ENCODE measurements around the gene SPOCK3. TPM values are rescaled to one million over a fixed set of nuclear protein-coding genes. Genes with fewer than 3 reads are reported as not detected.
"Not testable (repeated sequence)": the region's sequence is repeated elsewhere in the genome, so short reads cannot be mapped to it uniquely, and the experiment has no call there.

Gene SPOCK3
- polyA plus RNA-seq (ENCODE audit: low read depth in 6 of 6) = not detected

- no peak for DNase-seq
Measured at GRCh38 chr4:167234316-167234881, at the start of gene SPOCK3. SPOCK3 (minus strand) TSS chr4:167234494.

DNA sequence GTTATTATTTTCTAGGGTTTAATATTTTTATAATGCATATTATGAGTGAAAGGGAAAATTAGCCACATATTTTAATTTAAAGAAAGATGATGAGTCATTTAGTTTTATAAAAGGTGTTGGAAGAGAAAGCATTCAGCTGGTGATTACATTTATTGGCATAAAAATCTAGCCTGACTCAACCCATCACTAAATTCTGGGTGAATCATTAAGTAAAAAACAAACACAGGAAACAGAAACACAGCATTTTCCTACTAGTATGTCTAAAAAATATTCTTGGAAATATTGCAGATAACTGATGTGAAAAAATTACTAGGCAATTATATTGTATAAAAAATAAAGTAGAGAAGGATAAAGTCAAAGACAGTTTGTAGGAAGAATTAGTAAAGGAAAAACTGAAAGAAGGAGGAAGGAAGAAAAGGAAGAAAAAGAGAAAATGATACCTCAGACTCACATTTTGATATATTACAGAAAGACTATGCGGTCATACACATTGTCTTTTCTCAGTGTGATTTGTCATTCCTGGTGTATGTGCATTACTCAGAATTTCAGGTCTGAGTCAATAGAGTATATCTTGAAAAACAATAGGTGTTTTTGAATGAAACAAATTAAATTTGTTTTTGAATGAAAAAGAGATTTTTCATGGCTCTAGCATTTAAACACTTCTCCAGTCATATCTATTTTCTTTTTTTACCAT lies 48.0 kb upstream of the SPOCK3 start:
- H3K9me3 Mint-ChIP-seq = peaks cover 2 to 18% (median 10%) of the 10 kb centered on the region in 7 donors
- H3K4me1 Mint-ChIP-seq = no peaks in the 10 kb centered on the region
- no peaks in the 10 kb centered on the region for H3K36me3 Mint-ChIP-seq
- no peaks in the 10 kb centered on the region for H3K27me3 Mint-ChIP-seq
- DNase-seq (no peak), ATAC-seq (ENCODE audit: low read depth in 2 of 2) (no peak)
- no peak overlapping the region for H3K27ac Mint-ChIP-seq
- H3K4me3 Mint-ChIP-seq = no peak overlapping the region

More at GRCh38 chr4:167234316-167234881, at the start of gene SPOCK3:
- Mint-ChIP-seq H3K36me3 (no peaks in the 10 kb centered on the region), H3K27ac (peak within 1 kb of the TSS in 1 of 6 donors; percentile 74), H3K4me3 (peak within 1 kb of the TSS in 6 of 8 donors; percentile 5 to 76 (median 54)), H3K27me3 (peaks cover 20 to 47% (median 29%) of the 10 kb centered on the region in 3 donors), H3K9me3 (peaks cover 0 to 3% (median 0%) of the 10 kb centered on the region in 7 donors), H3K4me1 (peaks cover 4 to 18% (median 16%) of the 10 kb centered on the region in 3 donors)
- ATAC-seq (ENCODE audit: low read depth in 2 of 2) = no peak

DNA sequence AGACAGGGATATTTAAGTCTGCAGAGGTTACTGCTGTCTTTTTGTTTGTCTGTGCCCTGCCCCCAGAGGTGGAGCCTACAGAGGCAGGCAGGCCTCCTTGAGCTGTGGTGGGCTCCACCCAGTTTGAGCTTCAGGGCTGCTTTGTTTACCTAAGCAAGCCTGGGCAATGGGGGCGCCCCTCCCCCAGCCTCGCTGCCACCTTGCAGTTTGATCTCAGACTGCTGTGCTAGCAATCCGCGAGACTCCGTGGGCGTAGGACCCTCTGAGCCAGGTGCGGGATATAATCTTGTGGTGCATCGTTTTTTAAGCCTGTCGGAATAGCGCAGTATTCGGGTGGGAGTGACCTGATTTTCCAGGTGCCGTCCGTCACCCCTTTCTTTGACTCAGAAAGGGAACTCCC lies 47.3 kb upstream of the SPOCK3 start:
- H3K4me1 Mint-ChIP-seq; H3K36me3 Mint-ChIP-seq; H3K27ac Mint-ChIP-seq; H3K27me3 Mint-ChIP-seq; DNase-seq; ATAC-seq (ENCODE audit: low read depth in 2 of 2); H3K4me3 Mint-ChIP-seq: not testable (repeated sequence)
- peaks cover 0 to 15% (median 7%) of the 10 kb centered on the region in 7 donors for H3K9me3 Mint-ChIP-seq

DNA sequence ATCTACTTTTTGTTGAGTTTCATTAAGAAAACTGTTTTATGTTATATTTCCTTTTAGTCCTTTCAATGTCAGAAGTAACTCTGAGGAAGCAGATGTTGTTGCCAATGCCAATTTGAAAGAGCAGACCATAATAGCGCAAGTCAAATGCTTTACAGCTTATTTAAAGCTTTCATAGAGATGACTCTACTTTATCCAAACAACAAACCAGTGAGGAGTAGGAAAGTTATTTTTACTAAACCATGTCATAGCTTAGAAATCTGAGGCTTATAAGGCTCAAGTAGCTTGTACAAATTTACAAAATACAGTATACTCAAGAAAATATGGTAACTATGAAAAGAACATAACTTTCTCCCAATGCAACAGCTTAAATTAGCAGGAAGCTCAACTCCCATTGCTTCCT lies 40.1 kb upstream of the SPOCK3 start:
- no peak for DNase-seq

DNA sequence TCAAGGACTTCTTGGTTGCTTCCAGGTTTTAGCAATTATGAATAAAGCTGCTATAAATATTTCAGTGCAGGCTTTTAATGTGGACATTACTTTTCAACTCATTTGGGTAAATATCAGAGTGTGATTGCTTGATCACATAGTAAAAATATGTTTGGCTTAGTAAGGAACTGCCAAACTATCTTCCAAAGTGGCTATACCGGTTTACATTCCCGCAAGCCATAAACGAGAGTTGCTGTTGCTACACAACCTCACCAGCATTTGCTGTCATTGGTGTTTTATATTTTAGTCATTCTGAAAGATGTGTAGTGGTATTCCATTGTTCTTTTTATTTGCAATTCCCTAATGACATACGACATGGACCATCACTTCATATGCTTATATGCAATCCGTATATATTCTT lies 30.9 kb upstream of the SPOCK3 start:
- DNase-seq (no peak), ATAC-seq (ENCODE audit: low read depth in 2 of 2) (no peak)
- Mint-ChIP-seq H3K4me3 (no peak overlapping the region), H3K4me1 (no peaks in the 10 kb centered on the region), H3K27me3 (no peaks in the 10 kb centered on the region), H3K27ac (no peak overlapping the region), H3K36me3 (no peaks in the 10 kb centered on the region), H3K9me3 (peaks cover 0 to 4% (median 3%) of the 10 kb centered on the region in 7 donors)

More for the DNA sequence above, 40.1 kb upstream of the SPOCK3 start:
- no peaks in the 10 kb centered on the region for H3K27me3 Mint-ChIP-seq
- no peak overlapping the region for H3K4me3 Mint-ChIP-seq
- H3K36me3 Mint-ChIP-seq = no peaks in the 10 kb centered on the region
- no peaks in the 10 kb centered on the region for H3K4me1 Mint-ChIP-seq
- H3K27ac Mint-ChIP-seq = no peak overlapping the region
- ATAC-seq (ENCODE audit: low read depth in 2 of 2) = no peak
- peaks cover 0 to 9% (median 6%) of the 10 kb centered on the region in 7 donors for H3K9me3 Mint-ChIP-seq

- peaks cover 0 to 8% of the 10 kb centered on the region in 2 donors for H3K36me3 Mint-ChIP-seq
- H3K27ac Mint-ChIP-seq = no peak overlapping the region
- DNase-seq (no peak), ATAC-seq (ENCODE audit: low read depth in 2 of 2) (no peak)
- peaks cover 3 to 12% (median 5%) of the 10 kb centered on the region in 7 donors for H3K9me3 Mint-ChIP-seq
- H3K4me3 Mint-ChIP-seq = no peak overlapping the region
- H3K27me3 Mint-ChIP-seq = peaks cover 0 to 4% (median 0%) of the 10 kb centered on the region in 3 donors
- no peaks in the 10 kb centered on the region for H3K4me1 Mint-ChIP-seq
Measured at GRCh38 chr4:167248271-167248670, 14.0 kb upstream of the SPOCK3 start.

- peaks cover 9 to 26% (median 12%) of the 10 kb centered on the region in 3 donors for H3K27me3 Mint-ChIP-seq
- H3K4me1 Mint-ChIP-seq = peaks cover 2 to 4% (median 2%) of the 10 kb centered on the region in 3 donors
- no peak for DNase-seq
- ATAC-seq (ENCODE audit: low read depth in 2 of 2) = no peak
- peaks cover 0 to 7% (median 3%) of the 10 kb centered on the region in 7 donors for H3K9me3 Mint-ChIP-seq
- peaks cover 0 to under 1% of the 10 kb centered on the region in 2 donors for H3K36me3 Mint-ChIP-seq
- no peak overlapping the region for H3K4me3 Mint-ChIP-seq
- H3K27ac Mint-ChIP-seq = no peak overlapping the region
Measured at GRCh38 chr4:167239627-167240026, 5.3 kb upstream of the SPOCK3 start.

DNA sequence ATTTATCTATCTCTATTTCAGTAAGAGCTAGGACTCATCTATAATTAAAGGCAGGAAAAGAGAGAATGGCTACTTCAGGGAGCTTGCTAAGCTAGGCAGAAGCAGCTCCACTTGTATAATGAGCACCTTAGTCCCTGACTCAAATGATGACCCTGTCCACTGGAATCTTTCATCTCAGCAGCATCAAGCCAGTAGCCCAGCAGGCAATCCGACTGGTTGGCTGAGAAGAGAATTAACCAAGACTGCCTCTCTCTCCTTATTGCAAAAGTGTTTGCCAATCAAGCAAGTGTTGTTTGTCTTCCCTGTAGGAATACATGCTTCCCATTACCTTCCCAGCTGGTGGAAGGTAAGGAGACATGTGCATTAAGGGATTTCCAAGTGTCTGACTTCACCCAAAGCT lies 3.9 kb upstream of the SPOCK3 start:
- ATAC-seq (ENCODE audit: low read depth in 2 of 2) (no peak), DNase-seq (no peak)
- peaks cover 0 to 7% (median 3%) of the 10 kb centered on the region in 7 donors for H3K9me3 Mint-ChIP-seq

DNA sequence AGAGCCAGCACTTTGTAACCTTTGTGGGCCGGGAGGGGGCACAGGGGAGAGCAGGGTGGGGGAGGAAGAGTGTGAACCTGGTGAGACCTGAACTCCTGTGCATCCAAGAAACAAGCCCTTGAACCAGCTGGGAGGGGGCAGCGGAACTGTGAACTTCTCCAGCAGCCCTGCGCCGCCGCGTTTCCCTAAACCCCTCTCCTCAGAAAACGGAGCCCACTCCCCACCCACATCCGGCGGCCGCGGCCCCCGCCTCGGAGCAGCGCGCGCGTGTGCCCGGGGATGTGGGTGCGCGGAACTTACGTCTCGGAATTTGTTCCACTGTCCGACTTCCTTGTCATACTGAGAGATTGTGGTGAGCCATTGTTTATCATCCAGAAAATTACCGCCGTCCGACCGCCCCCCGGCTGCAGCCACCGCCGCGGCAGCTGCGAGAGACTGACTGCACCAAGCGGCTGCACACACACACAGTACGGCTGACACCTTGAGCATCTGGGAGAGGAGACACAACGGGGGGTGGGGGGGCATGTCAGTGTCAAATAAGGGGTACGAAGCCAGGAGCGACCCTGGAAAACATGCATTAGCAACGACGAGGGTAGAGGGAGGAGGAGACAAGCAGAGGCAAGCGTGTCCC lies 494 bp downstream of the SPOCK3 start:
- peaks cover 20 to 47% (median 29%) of the 10 kb centered on the region in 3 donors for H3K27me3 Mint-ChIP-seq
- peak overlapping the region in 5 of 8 donors; percentile 5 to 76 (median 55) for H3K4me3 Mint-ChIP-seq
- peaks cover 0 to 3% (median 0%) of the 10 kb centered on the region in 7 donors for H3K9me3 Mint-ChIP-seq
- DNase-seq (no peak), ATAC-seq (ENCODE audit: low read depth in 2 of 2) (no peak)
- H3K36me3 Mint-ChIP-seq = no peaks in the 10 kb centered on the region
- peaks cover 4 to 18% (median 16%) of the 10 kb centered on the region in 3 donors for H3K4me1 Mint-ChIP-seq
- peak overlapping the region in 1 of 6 donors; percentile 74 for H3K27ac Mint-ChIP-seq

More for the DNA sequence above, 3.9 kb upstream of the SPOCK3 start:
- Mint-ChIP-seq H3K36me3 (no peaks in the 10 kb centered on the region), H3K4me1 (peaks cover 4 to 16% (median 15%) of the 10 kb centered on the region in 3 donors), H3K4me3 (no peak overlapping the region), H3K27ac (no peak overlapping the region), H3K27me3 (peaks cover 15 to 40% (median 23%) of the 10 kb centered on the region in 3 donors)

DNA sequence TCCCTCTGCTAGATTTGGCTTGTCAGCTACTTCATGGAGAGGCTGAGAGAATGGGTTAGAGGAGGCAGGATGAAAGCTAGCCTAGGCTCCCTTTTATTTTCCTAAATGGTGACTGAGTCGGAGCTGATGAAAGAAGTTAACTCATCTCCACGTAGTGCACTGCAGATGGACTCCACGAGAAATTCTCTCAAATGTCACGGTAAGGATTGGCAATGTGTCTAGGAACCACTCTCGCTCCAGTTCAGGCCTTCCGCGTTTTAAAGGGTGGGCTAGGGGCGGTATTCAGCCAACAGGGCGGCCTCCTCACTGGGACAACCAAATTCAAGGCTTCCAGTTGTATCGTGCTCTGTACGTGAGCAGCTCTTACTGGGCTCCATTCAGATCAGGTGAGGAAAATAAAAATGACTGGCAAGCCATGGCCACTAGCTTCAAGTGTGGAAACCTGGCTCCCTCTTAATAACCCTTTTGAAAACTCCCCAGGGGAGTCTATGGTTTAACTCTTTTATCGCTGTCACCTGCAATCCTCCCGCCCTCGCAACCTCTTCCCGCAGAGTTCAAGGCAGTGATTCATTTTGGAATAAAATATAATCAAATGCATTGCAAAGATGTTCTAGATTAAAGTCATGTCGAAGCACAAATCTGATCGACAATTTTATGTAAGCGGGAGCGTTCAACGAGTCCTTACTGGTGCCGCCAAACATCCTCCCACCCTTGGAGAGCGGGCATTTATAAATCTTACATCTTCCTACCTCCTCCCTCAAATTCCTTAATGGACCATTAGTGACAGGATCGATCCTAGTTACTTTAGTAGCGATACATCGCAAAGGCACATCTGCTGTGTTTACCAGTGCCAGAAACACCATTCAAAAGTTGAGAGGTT lies 1.2 kb downstream of the SPOCK3 start:
- H3K4me3 Mint-ChIP-seq = peak overlapping the region in 4 of 8 donors; percentile 5 to 76 (median 54)
- DNase-seq (no peak), ATAC-seq (ENCODE audit: low read depth in 2 of 2) (no peak)
- no peaks in the 10 kb centered on the region for H3K36me3 Mint-ChIP-seq
- peaks cover 0 to 3% (median 0%) of the 10 kb centered on the region in 7 donors for H3K9me3 Mint-ChIP-seq
- peaks cover 4 to 18% (median 16%) of the 10 kb centered on the region in 3 donors for H3K4me1 Mint-ChIP-seq
- peaks cover 17 to 47% (median 29%) of the 10 kb centered on the region in 3 donors for H3K27me3 Mint-ChIP-seq
- H3K27ac Mint-ChIP-seq = no peak overlapping the region

DNA sequence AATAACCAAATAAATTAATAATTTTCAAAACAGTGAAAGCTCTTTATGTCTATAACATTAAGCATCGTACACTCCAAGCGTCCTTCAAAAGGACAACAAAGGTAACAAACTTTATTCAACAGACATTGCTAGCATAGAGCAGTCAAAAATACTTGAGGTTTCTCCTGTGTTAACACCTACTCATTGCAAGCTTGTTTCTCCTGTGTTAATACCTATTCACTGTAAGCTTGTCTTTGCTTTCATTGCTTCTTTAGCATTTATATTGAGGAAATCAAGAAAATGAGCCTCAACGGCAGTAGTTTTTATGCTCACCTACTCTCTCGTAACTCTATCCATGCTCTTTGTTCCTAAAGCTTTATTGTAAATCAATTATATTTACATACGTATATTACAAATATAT lies 3.5 kb downstream of the SPOCK3 start:
- Mint-ChIP-seq H3K9me3 (peaks cover 0 to 3% (median 0%) of the 10 kb centered on the region in 7 donors), H3K4me3 (no peak overlapping the region), H3K4me1 (peaks cover 4 to 18% (median 16%) of the 10 kb centered on the region in 3 donors), H3K27ac (no peak overlapping the region), H3K36me3 (no peaks in the 10 kb centered on the region), H3K27me3 (peaks cover 13 to 32% (median 29%) of the 10 kb centered on the region in 3 donors)
- no peak for DNase-seq
- no peak for ATAC-seq (ENCODE audit: low read depth in 2 of 2)

GRCh38 chr4:167222099-167222498 lies 12.2 kb downstream of the SPOCK3 start:
- ATAC-seq (ENCODE audit: low read depth in 2 of 2) = peak; percentile 46 to 60
- H3K4me1 Mint-ChIP-seq = peaks cover 0 to 4% (median 0%) of the 10 kb centered on the region in 3 donors
- H3K9me3 Mint-ChIP-seq = no peaks in the 10 kb centered on the region
- no peaks in the 10 kb centered on the region for H3K36me3 Mint-ChIP-seq
- no peak overlapping the region for H3K4me3 Mint-ChIP-seq
- no peak overlapping the region for H3K27ac Mint-ChIP-seq
- DNase-seq = no peak
- no peaks in the 10 kb centered on the region for H3K27me3 Mint-ChIP-seq

- no peaks in the 10 kb centered on the region for H3K36me3 Mint-ChIP-seq
- H3K4me1 Mint-ChIP-seq = peaks cover 0 to 4% (median 0%) of the 10 kb centered on the region in 3 donors
- H3K27ac Mint-ChIP-seq = no peak overlapping the region
- no peaks in the 10 kb centered on the region for H3K9me3 Mint-ChIP-seq
- DNase-seq = no peak
- H3K4me3 Mint-ChIP-seq = no peak overlapping the region
- ATAC-seq (ENCODE audit: low read depth in 2 of 2) = no peak
- no peaks in the 10 kb centered on the region for H3K27me3 Mint-ChIP-seq
Measured at GRCh38 chr4:167221084-167221483, 13.2 kb downstream of the SPOCK3 start.

Data from naive B cell (primary cell).